Testis (tissue), 3 donors: ENCODE results near the gene IER5L. TPM values are rescaled to one million over a fixed set of nuclear protein-coding genes. Genes with fewer than 3 reads are reported as not detected.

Source experiments
- DNase-seq: peaks from one replicate; pipeline ENCODE4 v3.0.0-alpha.2; 2019
- H3K27ac ChIP-seq, 2 donors: fragments of 200-600 bp; sonication (generic); one replicate each; pipeline ENCODE4 v1.5.1; 2019
- H3K27me3 ChIP-seq: fragments of 200-600 bp; sonication (generic); one replicate; pipeline ENCODE4 v1.5.1; 2019
- H3K36me3 ChIP-seq: fragments of 200-600 bp; sonication (generic); one replicate; pipeline ENCODE4 v1.5.1; 2017; ENCODE audit warnings: low read depth; ENCODE audit errors: missing control alignments
- H3K4me1 ChIP-seq: fragments of 200-600 bp; sonication (generic); one replicate; pipeline ENCODE4 v1.5.1; 2019
- H3K4me3 ChIP-seq, 2 donors: fragments of 200-600 bp; sonication (generic); one replicate each; pipeline ENCODE4 v1.5.1; 2017 to 2019
- H3K9me3 ChIP-seq: fragments of 200-600 bp; sonication (generic); one replicate; pipeline ENCODE4 v1.5.1; 2017
- POLR2A ChIP-seq: fragments of 450-650 bp; IDR thresholded peaks from one replicate; pipeline ENCODE4 v1.6.1; 2017; ENCODE audit warnings: antibody characterized with exemption, mild to moderate bottlenecking, moderate library complexity
- WGBS, 2 donors: methylation state at CpG; one replicate each; pipeline ENCODE4 v1.1.5; 2018; 5-methylcytosine and 5-hydroxymethylcytosine counted together
- intact Hi-C: fragments of 100-400 bp; cut with DNase I; formaldehyde crosslinking; loops from one replicate; pipeline ENCODE4 v1.15.1; 2023; ENCODE audit warnings: low total_unique reads
- polyA plus RNA-seq: library from polyadenylated mRNA; stranded (reverse); fragments of 350-450 nt; fragmentation: Illumina TruSeq; extraction: RNeasy Lipid Tissue Mini Kit (QIAGEN cat#74804); gene quantifications from one replicate; pipeline ENCODE4 v1.2.3, GENCODE V29; 2014; ENCODE audit warnings: low read depth, low replicate concordance; ENCODE audit not compliant: insufficient read depth
- total RNA-seq, 2 donors: library from RNA; depleted of rRNA; stranded (reverse); fragments of >200 nt; gene quantifications; one replicate each; pipeline ENCODE4 v1.2.3, GENCODE V29; 2016
- TF ChIP-seq, protein P1 (sequence below), 3 experiments: fragments of 450-650 bp in 2 of 3; fragments of 200-600 bp in 1 of 3; sonication (generic) in 1 of 3; IDR thresholded peaks; one replicate each; pipeline ENCODE4 v1.5.1; 2016 to 2019; ENCODE audit warnings: antibody characterized with exemption in 3 of 3, mild to moderate bottlenecking in 2 of 3, moderate library complexity in 1 of 3

Gene IER5L
- total and polyA plus RNA-seq, 3 donors from 2014 or later = 4.8 to 25.4 (median 12.6) TPM

DNA sequence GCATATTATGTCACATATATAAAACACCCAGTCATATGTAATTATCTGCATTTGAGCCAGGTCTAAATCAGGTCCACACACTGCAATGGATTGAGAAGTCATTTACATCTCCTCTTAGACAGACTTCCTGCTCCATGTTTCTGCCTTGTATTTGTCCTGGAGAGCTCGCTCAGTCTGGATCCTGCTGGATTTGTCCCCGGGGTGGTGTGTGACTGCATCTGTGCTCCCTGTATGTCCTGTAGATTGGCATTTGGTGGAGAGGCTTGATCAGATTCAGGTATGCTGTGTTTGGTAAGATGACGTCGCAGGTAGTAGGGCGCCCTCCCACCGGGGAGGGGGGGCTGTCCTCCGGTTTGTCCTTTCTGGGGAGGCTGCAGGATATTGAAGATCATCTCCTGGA is 33.6 kb upstream of the IER5L start:
- H3K36me3 ChIP-seq = no peaks in the 10 kb centered on the region
- intact Hi-C loops = no loop called here
- no peaks in the 10 kb centered on the region for H3K27me3 ChIP-seq
- TF ChIP-seq, protein P1, sequence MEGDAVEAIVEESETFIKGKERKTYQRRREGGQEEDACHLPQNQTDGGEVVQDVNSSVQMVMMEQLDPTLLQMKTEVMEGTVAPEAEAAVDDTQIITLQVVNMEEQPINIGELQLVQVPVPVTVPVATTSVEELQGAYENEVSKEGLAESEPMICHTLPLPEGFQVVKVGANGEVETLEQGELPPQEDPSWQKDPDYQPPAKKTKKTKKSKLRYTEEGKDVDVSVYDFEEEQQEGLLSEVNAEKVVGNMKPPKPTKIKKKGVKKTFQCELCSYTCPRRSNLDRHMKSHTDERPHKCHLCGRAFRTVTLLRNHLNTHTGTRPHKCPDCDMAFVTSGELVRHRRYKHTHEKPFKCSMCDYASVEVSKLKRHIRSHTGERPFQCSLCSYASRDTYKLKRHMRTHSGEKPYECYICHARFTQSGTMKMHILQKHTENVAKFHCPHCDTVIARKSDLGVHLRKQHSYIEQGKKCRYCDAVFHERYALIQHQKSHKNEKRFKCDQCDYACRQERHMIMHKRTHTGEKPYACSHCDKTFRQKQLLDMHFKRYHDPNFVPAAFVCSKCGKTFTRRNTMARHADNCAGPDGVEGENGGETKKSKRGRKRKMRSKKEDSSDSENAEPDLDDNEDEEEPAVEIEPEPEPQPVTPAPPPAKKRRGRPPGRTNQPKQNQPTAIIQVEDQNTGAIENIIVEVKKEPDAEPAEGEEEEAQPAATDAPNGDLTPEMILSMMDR (IDR thresholded peaks at IDR 0.05) = no peak
- no peaks in the 10 kb centered on the region for H3K4me1 ChIP-seq
- no peaks in the 10 kb centered on the region for H3K9me3 ChIP-seq
- no peak for DNase-seq
- no peak overlapping the region for H3K4me3 ChIP-seq
- WGBS, 2 donors = 89% methylated on average over 7 of the region's 7 CpGs
- H3K27ac ChIP-seq = no peak overlapping the region

GRCh38 chr9:129210125-129210524 is 32.1 kb upstream of the IER5L start:
- Histone ChIP-seq H3K4me1 (no peaks in the 10 kb centered on the region), H3K4me3 (no peak overlapping the region), H3K36me3 (no peaks in the 10 kb centered on the region), H3K9me3 (no peaks in the 10 kb centered on the region), H3K27ac (no peak overlapping the region), H3K27me3 (no peaks in the 10 kb centered on the region)
- intact Hi-C loops = no loop called here
- TF ChIP-seq, protein P1 (IDR thresholded peaks at IDR 0.05) = no peak
- no peak for TF ChIP-seq POLR2A
- DNase-seq = no peak
- 73 to 93% methylated on average over 4 to 5 of the region's 5 CpGs for WGBS, 2 donors

- DNase-seq = no peak
Measured at GRCh38 chr9:129209580-129209979, 31.5 kb upstream of the IER5L start.

DNA sequence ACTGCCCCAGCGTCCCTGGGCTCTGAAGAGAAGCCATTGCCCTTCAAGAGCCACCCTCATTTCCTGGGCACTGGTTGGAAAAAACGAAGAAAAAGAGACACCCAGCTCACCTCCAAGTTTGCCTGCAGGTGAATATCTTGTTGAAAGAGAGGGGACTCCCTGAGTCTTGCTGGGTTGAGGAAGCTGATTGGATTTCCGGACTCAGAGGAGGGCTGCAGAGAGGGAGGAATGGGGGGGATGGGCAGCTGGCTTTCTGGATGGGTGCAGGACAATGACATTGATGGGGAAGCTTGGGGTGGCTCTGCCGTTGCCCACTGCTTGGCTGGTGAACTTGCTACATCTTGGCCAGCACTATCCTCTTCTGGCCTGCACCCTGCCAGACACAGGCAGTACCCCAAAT is 31.0 kb upstream of the IER5L start:
- H3K27ac ChIP-seq = no peak overlapping the region
- H3K36me3 ChIP-seq = no peaks in the 10 kb centered on the region
- no peak overlapping the region for H3K4me3 ChIP-seq
- intact Hi-C loops = no loop called here
- H3K27me3 ChIP-seq = no peaks in the 10 kb centered on the region
- WGBS, 2 donors = 83 to 90% methylated on average over 4 of the region's 4 CpGs
- TF ChIP-seq, protein P1 (IDR thresholded peaks at IDR 0.05) = no peak
- TF ChIP-seq POLR2A = no peak
- H3K9me3 ChIP-seq = no peaks in the 10 kb centered on the region
- no peaks in the 10 kb centered on the region for H3K4me1 ChIP-seq
- DNase-seq = no peak

More at GRCh38 chr9:129209580-129209979, 31.5 kb upstream of the IER5L start:
- Histone ChIP-seq H3K27ac (no peak overlapping the region), H3K4me3 (no peak overlapping the region), H3K4me1 (no peaks in the 10 kb centered on the region), H3K9me3 (no peaks in the 10 kb centered on the region), H3K27me3 (no peaks in the 10 kb centered on the region), H3K36me3 (no peaks in the 10 kb centered on the region)
- intact Hi-C loops = no loop called here
- TF ChIP-seq, protein P1 (IDR thresholded peaks at IDR 0.05) = no peak
- no peak for TF ChIP-seq POLR2A
- 79 to 89% methylated on average over 7 of the region's 7 CpGs for WGBS, 2 donors

GRCh38 chr9:129208207-129209032 is 30.4 kb upstream of the IER5L start:
- intact Hi-C loops = no loop called here
- Histone ChIP-seq H3K36me3 (no peaks in the 10 kb centered on the region), H3K4me3 (no peak overlapping the region), H3K4me1 (no peaks in the 10 kb centered on the region), H3K27me3 (no peaks in the 10 kb centered on the region), H3K27ac (no peak overlapping the region), H3K9me3 (no peaks in the 10 kb centered on the region)
- no peak for TF ChIP-seq POLR2A
- TF ChIP-seq, protein P1 (IDR thresholded peaks at IDR 0.05) = no peak
- WGBS, 2 donors = 76 to 81% methylated on average over 16 to 17 of the region's 17 CpGs
- no peak for DNase-seq
